Heart left ventricle (tissue), 16 donors: ENCODE results near the gene TOR4A. TPM values are rescaled to one million over a fixed set of nuclear protein-coding genes. Genes with fewer than 3 reads are reported as not detected.
A peak's percentile ranks its signal among the peaks of the same experiment; 100 is the strongest.

Experiments
- ATAC-seq, 4 donors: fragments of 200-7000 bp; cut with Tn5 transposase; one replicate each; pipeline ENCODE4 v1.9.1; 2020 to 2022; ENCODE audit warnings: moderate library complexity in 4 of 4, mild to moderate bottlenecking in 3 of 4, moderate number of reproducible peaks in 1 of 4
- DNase-seq, 5 donors: peaks; one replicate each; pipeline ENCODE4 v3.0.0-alpha.2; 2020
- H3K27ac ChIP-seq, 12 donors: fragments of 200-600 bp; sonication (generic) in 4 of 12; one replicate each; pipeline versions ENCODE4 v1.5.0 to v1.8.0; 2016 to 2022; ENCODE audit warnings: mild to moderate bottlenecking in 2 of 12
- H3K27me3 ChIP-seq, 9 donors: fragments of 200-600 bp; sonication (generic) in 2 of 9; one replicate each; pipeline versions ENCODE4 v1.5.1 to v1.8.0; 2016 to 2022; ENCODE audit warnings: mild to moderate bottlenecking in 3 of 9
- H3K36me3 ChIP-seq, 9 donors: fragments of 200-600 bp; sonication (generic) in 2 of 9; one replicate each; pipeline versions ENCODE4 v1.5.0 to v1.8.0; 2018 to 2022; ENCODE audit warnings: mild to moderate bottlenecking in 2 of 9
- H3K4me1 ChIP-seq, 12 donors: fragments of 200-600 bp; sonication (generic) in 4 of 12; one replicate each; pipeline versions ENCODE4 v1.5.0 to v1.8.0; 2016 to 2022; ENCODE audit warnings: mild to moderate bottlenecking in 3 of 12
- H3K4me3 ChIP-seq, 12 donors: fragments of 200-600 bp; sonication (generic) in 4 of 12; one replicate each; pipeline versions ENCODE4 v1.5.0 to v1.8.0; 2017 to 2022; ENCODE audit warnings: mild to moderate bottlenecking in 9 of 12, moderate library complexity in 4 of 12
- H3K9me3 ChIP-seq, 12 donors: fragments of 200-600 bp; sonication (generic) in 4 of 12; one replicate each; pipeline versions ENCODE4 v1.5.0 to v1.8.0; 2016 to 2022; ENCODE audit warnings: mild to moderate bottlenecking in 1 of 12
- CTCF ChIP-seq, 12 donors: fragments of 200-600 bp; sonication (generic) in 4 of 12; IDR thresholded peaks; one replicate each; pipeline versions ENCODE4 v1.5.0 to v1.8.0; 2018 to 2022; ENCODE audit warnings: antibody characterized with exemption in 12 of 12, mild to moderate bottlenecking in 5 of 12
- POLR2A ChIP-seq, 2 donors: fragments of 450-650 bp; IDR thresholded peaks; one replicate each; pipeline ENCODE4 v1.6.1; 2017; ENCODE audit warnings: antibody characterized with exemption in 2 of 2, mild to moderate bottlenecking in 2 of 2, moderate library complexity in 2 of 2
- WGBS, 4 donors: extraction: QIAGEN DNeasy Blood & Tissue Kit in 2 of 4; methylation state at CpG; one replicate each; pipeline versions ENCODE4 v1.1.5 to v1.1.7; 2013 to 2018; 5-methylcytosine and 5-hydroxymethylcytosine counted together
- intact Hi-C, 10 donors: fragments of 100-400 bp; cut with DNase I; formaldehyde crosslinking; loops; one replicate each; pipeline versions ENCODE4 v1.11.1 to v1.14.2; 2022
- polyA plus RNA-seq, 2 donors: library from polyadenylated mRNA; stranded (reverse); fragments of 200-250 nt; gene quantifications; one replicate each; pipeline ENCODE4 v1.2.3, GENCODE V29; 2013
- total RNA-seq, 9 donors: library from RNA; depleted of rRNA in 2 of 9; stranded (reverse); fragments of >200 nt in 2 of 9; fragmentation: NEBNext Ultra II Directional in 3 of 9; extraction: Animal tissue kit (Norgen Biotek cat#: 25700) in 3 of 9; gene quantifications; one replicate each; pipeline versions ENCODE4 v1.1.0 to v1.2.4, GENCODE V29; 2016 to 2023
- donor health status: ischemic (EF 13 %, LVEDD 7.1; RV severe dilation, severe dysfunction).
- donor health status: healthy with polysubstance abuse.
- donor health status: DM: no; HTN: yes; CAD: no.
- donor health status: DM: no; HTN: no; CAD: no.
- donor health status: ischemic (EF 25% LVEDD 6.9; RV normal size, moderate dysfunction).
- donor health status: ischemic (EF 25% LVEDD 5.7; RV mildly dilated, moderate dysfunction).
- donor health status: healthy.
- donor health status: DM: yes; HTN: yes; CAD: no.
- donor health status: ischemic (EF 35%, LVEDD 5.7; RV mildly dilated, moderate dysfunction).
- donor health status: nonischemic (EF 11% LVEDD 7.7; RV severe dilation, severe dysfunction).
- donor health status: DM: yes; HTN: yes; CAD: no.
- donor health status: PGD.
- donor health status: ischemic (EF 29% LVEDD 5.4; RV normal size, mild dysfunction).
- donor health status: nonischemic (EF 23%, LVEDD 6.1; RV moderate dilation, normal function).

TOR4A gene
- total and polyA plus RNA-seq, 11 donors: 6.6 to 46.4 (median 16.4) TPM

- H3K9me3 ChIP-seq: no peaks in the 10 kb centered on the region
- TF ChIP-seq POLR2A (IDR thresholded peaks at IDR 0.05) (no peak), CTCF (IDR thresholded peaks at IDR 0.05) (no peak)
- ATAC-seq: no peak
- H3K4me1 ChIP-seq: peaks cover 6 to 87% (median 49%) of the 10 kb centered on the region in 12 donors
- peak overlapping the region; percentile 83 to 100 (median 98) for H3K27ac ChIP-seq
- H3K4me3 ChIP-seq: peak overlapping the region in 2 of 12 donors; percentile 63 to 71
- peaks cover 0 to 41% (median 26%) of the 10 kb centered on the region in 9 donors for H3K36me3 ChIP-seq
- H3K27me3 ChIP-seq: no peaks in the 10 kb centered on the region
- intact Hi-C loops: loop anchor here in 2 of 10 donors (2.0 kb wide), 1 partner anchor 35 kb away; the partner anchor contains the start of gene TUBB4B (in 2 of the 2)
- WGBS, 4 donors: 81 to 83% (median 82%) methylated on average over 23 to 24 of the region's 24 CpGs
- peak in 3 of 5 donors; percentile 12 to 27 (median 21) for DNase-seq
These were observed 1.7 kb upstream of the TOR4A start for GRCh38 chr9:137275588-137276472.

GRCh38 chr9:137276473-137277328 is 825 bp upstream of the TOR4A start:
- H3K9me3 ChIP-seq: no peaks in the 10 kb centered on the region
- intact Hi-C loops: loop anchor here in 2 of 10 donors (2.0 kb wide), 1 partner anchor 36 kb away; the partner anchor contains the start of gene TUBB4B (in 2 of the 2)
- WGBS, 4 donors: 3 to 28% (median 17%) methylated on average over 10 to 30 of the region's 30 CpGs
- no peak for TF ChIP-seq CTCF (IDR thresholded peaks at IDR 0.05)
- TF ChIP-seq POLR2A (IDR thresholded peaks at IDR 0.05): no peak
- peak overlapping the region; percentile 83 to 100 (median 98) for H3K27ac ChIP-seq
- peaks cover 6 to 85% (median 45%) of the 10 kb centered on the region in 12 donors for H3K4me1 ChIP-seq
- peak; percentile 91 to 95 (median 93) for DNase-seq
- no peaks in the 10 kb centered on the region for H3K27me3 ChIP-seq
- H3K36me3 ChIP-seq: peaks cover 0 to 38% (median 26%) of the 10 kb centered on the region in 9 donors
- ATAC-seq: peak; percentile 59 to 88 (median 82)
- peak overlapping the region; percentile 19 to 71 (median 64) for H3K4me3 ChIP-seq

GRCh38 chr9:137278061-137278701 is 655 bp downstream of the TOR4A start:
- Histone ChIP-seq H3K4me1 (peaks cover 6 to 81% (median 41%) of the 10 kb centered on the region in 12 donors), H3K36me3 (peaks cover 0 to 24% (median 17%) of the 10 kb centered on the region in 9 donors), H3K4me3 (peak overlapping the region; percentile 19 to 71 (median 64)), H3K27ac (peak overlapping the region; percentile 83 to 100 (median 98)), H3K9me3 (no peaks in the 10 kb centered on the region), H3K27me3 (no peaks in the 10 kb centered on the region)
- intact Hi-C loops: no loop called here
- TF ChIP-seq CTCF (IDR thresholded peaks at IDR 0.05) (no peak), POLR2A (IDR thresholded peaks at IDR 0.05) (no peak)
- 4 to 14% (median 6%) methylated on average over 15 to 54 of the region's 54 CpGs for WGBS, 4 donors
- ATAC-seq (peak in 3 of 4 donors; percentile 6 to 21 (median 8)), DNase-seq (peak; percentile 45 to 77 (median 56))
